Neural progenitor cell (in vitro differentiated cells): ENCODE data around the gene CFAP299.
"Not testable (repeated sequence)": the region's sequence is repeated elsewhere in the genome, so short reads cannot be mapped to it uniquely, and the experiment has no call there.

Experiments
- CTCF ChIP-seq: fragments of 200-600 bp; sonication (generic); IDR thresholded peaks from 2 replicates; pipeline ENCODE4 v1.5.1; 2017; ENCODE audit warnings: antibody characterized with exemption, mild to moderate bottlenecking
- EZH2phosphoT487 ChIP-seq: fragments of 200-600 bp; sonication (generic); IDR thresholded peaks from 2 replicates; pipeline ENCODE4 v1.6.1; 2017; ENCODE audit warnings: antibody characterized with exemption

DNA sequence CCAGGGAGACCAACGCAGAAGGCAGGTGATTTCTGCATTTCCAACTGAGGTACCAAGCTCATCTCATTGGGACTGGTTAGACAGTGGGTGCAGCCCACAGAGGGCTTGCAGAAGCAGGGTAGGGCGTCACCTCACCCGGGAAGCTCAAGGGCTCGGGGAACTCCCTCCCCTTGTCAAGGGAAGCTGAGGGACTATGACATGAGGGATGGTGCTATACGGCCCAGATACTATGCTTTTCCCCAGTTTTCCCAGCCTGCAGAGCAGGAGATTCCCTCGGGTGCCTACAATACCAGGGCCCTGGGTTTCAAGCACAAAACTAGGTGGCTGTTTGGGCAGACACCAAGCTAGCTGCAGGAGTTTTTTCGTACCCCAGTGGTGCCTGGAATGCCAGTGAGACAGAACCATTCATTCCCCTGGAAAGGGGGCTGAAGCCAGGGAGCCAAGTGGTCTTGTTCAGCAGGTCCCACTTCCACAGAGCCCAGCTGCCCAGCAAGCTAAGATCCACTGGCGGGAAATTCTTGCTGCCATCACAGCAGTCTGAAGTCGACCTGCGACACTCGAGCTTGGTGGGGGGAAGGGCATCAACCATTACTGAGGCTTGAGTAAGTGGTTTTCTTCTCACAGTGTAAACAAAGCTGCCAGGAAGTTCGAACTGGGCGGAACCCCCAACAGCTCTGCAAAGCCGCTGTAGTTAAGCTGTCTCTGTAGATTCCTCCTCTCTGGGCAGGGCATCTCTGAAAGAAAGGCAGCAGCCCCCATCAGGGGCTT, 103.9 kb downstream of the CFAP299 start:
- not testable (repeated sequence) for TF ChIP-seq CTCF, EZH2phosphoT487
